ENCODE measurements around the gene ZNF277. TPM values are rescaled to one million over a fixed set of nuclear protein-coding genes. Genes with fewer than 3 reads are reported as not detected.
"Not testable (repeated sequence)": the region's sequence is repeated elsewhere in the genome, so short reads cannot be mapped to it uniquely, and the experiment has no call there.

The ZNF277 gene
- total and polyA plus RNA-seq, 8 donors, result 13.6 to 25.3 (median 19.6) TPM

- FAIRE-seq (no peak), DNase-seq (no peak), ATAC-seq (no peak)
- no peak for TF ChIP-seq CTCF (IDR thresholded peaks at IDR 0.05)
- Histone ChIP-seq H3K4me3 (no peak overlapping the region), H3K4me1 (no peaks in the 10 kb centered on the region), H3K9me3 (no peaks in the 10 kb centered on the region), H3K27ac (no peak overlapping the region), H3K36me3 (no peaks in the 10 kb centered on the region), H3K27me3 (no peaks in the 10 kb centered on the region)
- intact Hi-C loops (cut with DNase I), result no loop called here
- 82 to 96% methylated on average over 6 of the region's 6 CpGs for WGBS, 2 donors
Observed at GRCh38 chr7:112390167-112390566, 183.7 kb downstream of the ZNF277 start.

GRCh38 chr7:112391079-112391821 is 184.8 kb downstream of the ZNF277 start:
- intact Hi-C loops (cut with DNase I); FAIRE-seq; H3K9me3 ChIP-seq; H3K27me3 ChIP-seq; H3K36me3 ChIP-seq; H3K4me1 ChIP-seq: not testable (repeated sequence)
- Histone ChIP-seq H3K4me3 (peak overlapping the region; percentile 29 to 55 (median 36)), H3K27ac (peak overlapping the region; percentile 42 to 83 (median 74))
- 1% methylated on average over 30 to 69 of the region's 69 CpGs for WGBS, 2 donors
- DNase-seq (peak; percentile 32 to 81 (median 66)), ATAC-seq (peak; percentile 55 to 86 (median 82))

- H3K27me3 ChIP-seq; H3K9me3 ChIP-seq; intact Hi-C loops (cut with DNase I); H3K36me3 ChIP-seq; H3K4me1 ChIP-seq; FAIRE-seq: not testable (repeated sequence)
- WGBS, 2 donors, result 0% methylated on average over 26 to 37 of the region's 37 CpGs
- Histone ChIP-seq H3K27ac (peak overlapping the region; percentile 42 to 83 (median 74)), H3K4me3 (peak overlapping the region; percentile 29 to 55 (median 36))
- DNase-seq (peak; percentile 52 to 89 (median 76)), ATAC-seq (peak; percentile 85 to 93 (median 88))
Observed at GRCh38 chr7:112391841-112392286, 185.4 kb downstream of the ZNF277 start.

Other genes starting within 250 kb of the ZNF277 start
- gene DOCK4, start 296 bp upstream of the ZNF277 start, total RNA-seq, result 10 to 100 TPM in 2 of 6 donors, 1 to 10 TPM in 4; 5.5 to 15.5 (median 7.3) TPM
- 1 to 10 TPM; 5.4 to 5.5 TPM for gene DOCK4, start 296 bp upstream of the ZNF277 start, polyA plus RNA-seq
- gene IFRD1, start 243.8 kb downstream of the ZNF277 start, total RNA-seq, result 100 to 1,000 TPM in 2 of 6 donors, 10 to 100 TPM in 4; 44.7 to 141 (median 72.6) TPM
- 100 to 1,000 TPM in 1 of 2 donors, 10 to 100 TPM in 1; 45.3 to 102 TPM for gene IFRD1, start 243.8 kb downstream of the ZNF277 start, polyA plus RNA-seq